ENCODE results near the gene SPATA31C1. TPM values are rescaled to one million over a fixed set of nuclear protein-coding genes. Genes with fewer than 3 reads are reported as not detected.

Gene SPATA31C1
- total RNA-seq, 4 donors from 2014 or later = not detected

DNA sequence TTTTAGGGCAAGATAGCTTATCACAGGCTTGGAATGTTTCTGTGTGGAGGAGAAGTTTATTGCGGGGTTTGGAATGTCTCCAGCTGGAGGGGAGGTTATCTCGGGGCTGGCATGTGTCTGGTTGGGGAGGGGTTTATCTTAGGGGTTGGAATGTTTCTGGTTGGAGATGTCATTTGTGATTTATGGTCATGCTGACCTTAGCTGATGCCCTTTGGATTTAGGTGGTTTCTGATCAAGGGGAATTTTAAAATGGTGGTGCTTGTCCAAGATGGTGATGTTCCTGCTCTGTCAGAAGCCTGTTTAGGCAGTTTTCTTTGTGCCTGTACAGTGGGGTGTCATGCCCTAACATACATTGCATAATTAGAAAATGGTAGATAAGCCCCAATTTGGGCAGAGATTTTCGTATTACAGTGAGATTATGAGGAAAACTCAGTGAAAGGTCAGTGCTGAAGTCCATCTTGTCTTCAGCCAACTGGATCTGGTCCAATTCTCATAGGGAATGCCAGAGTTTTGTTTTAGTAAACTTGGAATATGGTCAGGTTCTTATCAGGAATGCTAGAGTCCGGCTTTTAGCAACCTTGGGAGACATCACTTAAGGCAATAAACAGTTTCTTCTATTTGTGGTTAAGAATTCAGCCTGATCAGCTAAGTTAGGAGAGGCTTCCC lies 42.3 kb downstream of the SPATA31C1 start:
- DNase-seq (ENCODE audit: low spot score in 2 of 2) = no peak
- TF ChIP-seq EP300 (IDR thresholded peaks at IDR 0.05) = no peak
- no peak for TF ChIP-seq POLR2A (IDR thresholded peaks at IDR 0.05)
- TF ChIP-seq POLR2AphosphoS5 (IDR thresholded peaks at IDR 0.05) = no peak
- TF ChIP-seq, protein P1, sequence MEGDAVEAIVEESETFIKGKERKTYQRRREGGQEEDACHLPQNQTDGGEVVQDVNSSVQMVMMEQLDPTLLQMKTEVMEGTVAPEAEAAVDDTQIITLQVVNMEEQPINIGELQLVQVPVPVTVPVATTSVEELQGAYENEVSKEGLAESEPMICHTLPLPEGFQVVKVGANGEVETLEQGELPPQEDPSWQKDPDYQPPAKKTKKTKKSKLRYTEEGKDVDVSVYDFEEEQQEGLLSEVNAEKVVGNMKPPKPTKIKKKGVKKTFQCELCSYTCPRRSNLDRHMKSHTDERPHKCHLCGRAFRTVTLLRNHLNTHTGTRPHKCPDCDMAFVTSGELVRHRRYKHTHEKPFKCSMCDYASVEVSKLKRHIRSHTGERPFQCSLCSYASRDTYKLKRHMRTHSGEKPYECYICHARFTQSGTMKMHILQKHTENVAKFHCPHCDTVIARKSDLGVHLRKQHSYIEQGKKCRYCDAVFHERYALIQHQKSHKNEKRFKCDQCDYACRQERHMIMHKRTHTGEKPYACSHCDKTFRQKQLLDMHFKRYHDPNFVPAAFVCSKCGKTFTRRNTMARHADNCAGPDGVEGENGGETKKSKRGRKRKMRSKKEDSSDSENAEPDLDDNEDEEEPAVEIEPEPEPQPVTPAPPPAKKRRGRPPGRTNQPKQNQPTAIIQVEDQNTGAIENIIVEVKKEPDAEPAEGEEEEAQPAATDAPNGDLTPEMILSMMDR (IDR thresholded peaks at IDR 0.05) = no peak

DNA sequence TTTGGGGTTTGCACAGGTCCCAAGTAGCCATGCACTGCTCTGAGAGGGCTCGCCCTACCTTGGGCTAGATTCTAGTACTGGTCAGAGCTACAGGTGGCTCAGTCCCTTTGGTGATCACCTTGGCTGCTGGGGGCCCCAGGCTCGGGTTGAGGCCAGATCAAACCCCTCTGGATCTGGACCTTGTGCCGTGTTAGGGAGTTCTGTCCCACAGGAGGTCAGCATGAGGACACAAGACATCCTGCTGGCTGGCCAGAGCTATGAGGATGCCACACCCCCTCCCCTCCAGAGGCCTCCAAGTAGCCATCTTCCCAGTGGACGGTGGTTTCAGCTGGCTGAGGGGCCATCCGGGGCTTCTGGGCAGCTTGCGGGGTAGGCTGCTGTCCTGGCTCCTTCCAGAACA lies 46.0 kb downstream of the SPATA31C1 start:
- Histone ChIP-seq H3K9me3 (no peaks in the 10 kb centered on the region), H3K36me3 (peaks cover 24% of the 10 kb centered on the region), H3K27me3 (no peaks in the 10 kb centered on the region), H3K4me1 (no peaks in the 10 kb centered on the region), H3K27ac (no peak overlapping the region), H3K4me3 (no peak overlapping the region)
- DNase-seq (ENCODE audit: low spot score in 2 of 2) = no peak
- TF ChIP-seq EP300 (IDR thresholded peaks at IDR 0.05) (no peak), POLR2A (IDR thresholded peaks at IDR 0.05) (no peak), POLR2AphosphoS5 (IDR thresholded peaks at IDR 0.05) (no peak)
- TF ChIP-seq, protein P1 (IDR thresholded peaks at IDR 0.05) = no peak
- 90% methylated on average over 2 of the region's 6 CpGs for WGBS

More for the DNA sequence above, 42.3 kb downstream of the SPATA31C1 start:
- Histone ChIP-seq H3K9me3 (no peaks in the 10 kb centered on the region), H3K36me3 (no peaks in the 10 kb centered on the region), H3K27ac (no peak overlapping the region), H3K27me3 (no peaks in the 10 kb centered on the region), H3K4me3 (no peak overlapping the region), H3K4me1 (no peaks in the 10 kb centered on the region)
- WGBS = 50% methylated on average over 4 of the region's 4 CpGs

DNA sequence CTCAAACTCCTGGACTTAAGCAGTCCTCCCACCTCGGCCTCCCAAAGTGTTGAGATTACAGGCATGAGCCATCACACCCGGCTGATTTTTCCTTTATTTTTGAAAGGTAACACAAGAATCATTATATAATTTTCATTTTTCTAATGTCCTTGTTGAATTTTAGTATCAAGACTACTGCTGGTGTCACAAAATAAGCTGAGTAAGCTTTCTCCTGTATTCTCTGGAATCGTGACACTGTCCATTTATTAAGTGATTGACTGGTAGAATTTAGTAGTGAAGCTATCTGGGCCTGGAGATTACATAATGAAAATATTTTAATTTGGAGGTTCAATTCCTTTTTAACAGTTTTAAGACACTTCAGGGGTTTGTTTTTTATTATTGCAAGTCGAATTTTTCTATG lies 47.1 kb downstream of the SPATA31C1 start:
- Histone ChIP-seq H3K36me3 (peaks cover 35% of the 10 kb centered on the region), H3K27me3 (no peaks in the 10 kb centered on the region), H3K4me1 (no peaks in the 10 kb centered on the region), H3K27ac (no peak overlapping the region), H3K4me3 (no peak overlapping the region), H3K9me3 (no peaks in the 10 kb centered on the region)
- TF ChIP-seq EP300 (IDR thresholded peaks at IDR 0.05) (no peak), POLR2A (IDR thresholded peaks at IDR 0.05) (no peak), POLR2AphosphoS5 (IDR thresholded peaks at IDR 0.05) (no peak)
- TF ChIP-seq, protein P1 (IDR thresholded peaks at IDR 0.05) = no peak
- DNase-seq (ENCODE audit: low spot score in 2 of 2) = no peak
- WGBS = 70% methylated on average over 4 of the region's 4 CpGs

DNA sequence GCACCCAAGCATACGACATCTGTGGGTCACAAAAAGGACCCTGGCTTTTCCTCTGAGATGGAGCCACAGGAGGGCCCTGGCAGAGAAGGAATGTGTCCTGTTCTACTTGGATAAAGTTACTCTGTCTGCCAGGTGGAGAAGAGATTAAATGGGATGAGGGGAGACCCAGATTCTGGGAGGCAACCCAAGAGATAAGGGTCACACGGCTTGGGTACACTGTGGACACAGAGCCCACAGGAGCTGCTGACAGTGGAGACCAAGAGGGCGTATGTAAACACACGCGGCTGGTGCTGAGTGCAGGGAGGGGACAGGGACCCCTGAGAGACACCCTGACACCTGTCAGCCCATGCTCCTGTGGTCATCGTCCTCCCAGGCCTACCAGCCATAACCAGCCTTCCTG lies 50.4 kb downstream of the SPATA31C1 start:
- Histone ChIP-seq H3K27ac (no peak overlapping the region), H3K27me3 (no peaks in the 10 kb centered on the region), H3K4me3 (no peak overlapping the region), H3K9me3 (no peaks in the 10 kb centered on the region), H3K4me1 (no peaks in the 10 kb centered on the region), H3K36me3 (peaks cover 36% of the 10 kb centered on the region)
- DNase-seq (ENCODE audit: low spot score in 2 of 2) = no peak
- no peak for TF ChIP-seq EP300 (IDR thresholded peaks at IDR 0.05)
- 78% methylated on average over 6 of the region's 6 CpGs for WGBS

DNA sequence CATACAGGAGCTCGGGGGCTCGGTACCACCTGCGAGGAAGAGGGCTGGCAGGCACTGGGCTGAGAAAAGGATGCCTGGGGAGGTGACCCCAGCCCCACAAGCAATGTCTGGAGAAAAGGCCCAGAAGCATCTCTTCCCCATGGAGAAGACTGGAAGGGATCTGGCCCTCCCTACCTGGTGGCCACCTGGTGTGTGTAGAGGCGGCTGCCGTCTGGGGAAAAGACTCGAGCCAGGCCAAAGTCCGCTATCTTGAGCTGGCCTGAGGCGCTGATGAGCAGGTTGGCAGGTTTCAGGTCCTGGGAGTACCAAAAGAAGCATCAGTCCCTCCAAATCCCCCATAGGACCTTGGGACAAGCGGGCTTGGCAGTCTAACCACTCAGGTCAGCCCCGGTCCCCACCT lies 52.8 kb downstream of the SPATA31C1 start:
- peaks cover 17% of the 10 kb centered on the region for H3K4me1 ChIP-seq
- H3K9me3 ChIP-seq = no peaks in the 10 kb centered on the region
- no peaks in the 10 kb centered on the region for H3K27me3 ChIP-seq
- no peak for DNase-seq (ENCODE audit: low spot score in 2 of 2)
- H3K27ac ChIP-seq = no peak overlapping the region
- no peak overlapping the region for H3K4me3 ChIP-seq
- WGBS = 96% methylated on average over 10 of the region's 10 CpGs
- TF ChIP-seq POLR2A (IDR thresholded peaks at IDR 0.05) (no peak), POLR2AphosphoS5 (IDR thresholded peaks at IDR 0.05) (no peak), EP300 (IDR thresholded peaks at IDR 0.05) (no peak)
- TF ChIP-seq, protein P1 (IDR thresholded peaks at IDR 0.05) = no peak
- peaks cover 36% of the 10 kb centered on the region for H3K36me3 ChIP-seq

DNA sequence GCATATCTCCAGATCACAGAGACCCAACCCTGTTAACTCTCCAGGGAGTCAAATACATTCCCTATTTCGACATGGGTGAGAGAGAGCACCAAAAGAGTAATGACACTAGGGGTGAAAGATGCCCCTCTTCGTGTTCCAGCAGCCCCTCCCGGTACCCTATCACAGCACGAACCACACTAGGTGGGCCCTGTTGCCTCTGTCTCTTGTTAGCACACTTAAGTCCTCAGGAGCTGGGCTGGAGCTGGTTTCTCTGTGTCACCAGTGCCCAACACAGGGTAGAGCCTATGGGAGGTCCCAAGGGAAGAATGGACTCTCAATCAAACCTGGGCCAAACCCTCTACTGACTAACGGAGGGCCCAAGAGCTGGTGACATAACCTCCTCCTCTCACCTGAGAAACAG lies 55.4 kb downstream of the SPATA31C1 start:
- 86% methylated on average over 5 of the region's 5 CpGs for WGBS
- H3K9me3 ChIP-seq = no peaks in the 10 kb centered on the region
- TF ChIP-seq, protein P1 (IDR thresholded peaks at IDR 0.05) = no peak
- TF ChIP-seq POLR2A (IDR thresholded peaks at IDR 0.05) (no peak), POLR2AphosphoS5 (IDR thresholded peaks at IDR 0.05) (no peak), EP300 (IDR thresholded peaks at IDR 0.05) (no peak)
- H3K4me3 ChIP-seq = no peak overlapping the region
- no peak overlapping the region for H3K27ac ChIP-seq
- H3K4me1 ChIP-seq = peaks cover 17% of the 10 kb centered on the region
- H3K36me3 ChIP-seq = peaks cover 18% of the 10 kb centered on the region
- H3K27me3 ChIP-seq = no peaks in the 10 kb centered on the region
- no peak for DNase-seq (ENCODE audit: low spot score in 2 of 2)
